SK-N-SH (cell line): ENCODE results near the gene ENOX1. TPM values are rescaled to one million over a fixed set of nuclear protein-coding genes. Genes with fewer than 3 reads are reported as not detected.

Experiments used
- CTCF ChIA-PET: fragments of 300-600, 350-600 bp; formaldehyde crosslinking; extraction: SDS; loops from one replicate; lab custom pipeline; 2021; lab: Yijun Ruan, JAX
- POLR2A ChIA-PET: fragments of 350-600 bp; sonication (Branson Sonifier 250); formaldehyde crosslinking; extraction: SDS; loops from one replicate; lab custom pipeline; 2020; ENCODE audit warnings: antibody characterized with exemption, inconsistent platforms; lab: Yijun Ruan, JAX
- DNase-seq: peaks from one replicate; pipeline ENCODE4 v3.0.0; 2012
- H2AFZ ChIP-seq: fragments of 200-600 bp; sonication (generic); 2 replicates; pipeline ENCODE4 v1.8.1; 2016; ENCODE audit warnings: antibody characterized with exemption, mild to moderate bottlenecking, low read depth
- H3F3A ChIP-seq: fragments of 200-600 bp; sonication (generic); replicated peaks from 2 replicates; pipeline ENCODE3; 2016; ENCODE audit warnings: antibody characterized with exemption, mild to moderate bottlenecking; ENCODE audit not compliant: insufficient read depth
- H3K27ac ChIP-seq, 2 experiments: fragments of 200-500 bp in 1 of 2; fragments of 200-600 bp in 1 of 2; sonication (Bioruptor generic) in 1 of 2; sonication (generic), shearing (Covaris generic) in 1 of 2; 2 replicates each; pipeline versions ENCODE4 v1.5.1 to v1.6.1; 2014 to 2016; ENCODE audit warnings: low read depth in 2 of 2, inconsistent platforms in 1 of 2, low read length in 1 of 2, mild to moderate bottlenecking in 1 of 2, mixed read lengths in 1 of 2
- H3K27me3 ChIP-seq: fragments of 200-600 bp; sonication (generic), shearing (Covaris generic); 2 replicates; pipeline ENCODE4 v1.6.1; 2016; ENCODE audit warnings: mixed run types; ENCODE audit not compliant: insufficient read depth
- H3K36me3 ChIP-seq, 2 experiments: fragments of 200-500 bp in 1 of 2; fragments of 200-600 bp in 1 of 2; sonication (Bioruptor generic) in 1 of 2; sonication (generic) in 1 of 2; replicated peaks in 1 of 2; 2 replicates each; pipeline versions ENCODE3 to v1.5.1; 2014 to 2016; ENCODE audit warnings: low read length in 1 of 2, mild to moderate bottlenecking in 1 of 2; ENCODE audit not compliant: insufficient read depth in 2 of 2, control insufficient read depth in 1 of 2
- H3K4me1 ChIP-seq, 2 experiments: fragments of 200-500 bp in 1 of 2; fragments of 200-600 bp in 1 of 2; sonication (Bioruptor generic) in 1 of 2; sonication (generic), shearing (Covaris generic) in 1 of 2; 2 replicates each; pipeline versions ENCODE4 v1.5.1 to v1.6.1; 2014 to 2016; ENCODE audit warnings: low read depth in 1 of 2, low read length in 1 of 2, mixed run types in 1 of 2; ENCODE audit not compliant: insufficient read depth in 2 of 2, control insufficient read depth in 1 of 2
- H3K4me2 ChIP-seq: fragments of 200-600 bp; sonication (generic), shearing (Covaris generic); 2 replicates; pipeline ENCODE4 v1.6.1; 2017; ENCODE audit warnings: mixed run types
- H3K4me3 ChIP-seq, 2 experiments: fragments of 200-500 bp in 1 of 2; fragments of 200-600 bp in 1 of 2; sonication (Bioruptor generic) in 1 of 2; sonication (generic), shearing (Covaris generic) in 1 of 2; 2 replicates each; pipeline versions ENCODE4 v1.5.1 to v1.8.1; 2014 to 2016; ENCODE audit warnings: low read depth in 2 of 2, inconsistent platforms in 1 of 2, low read length in 1 of 2, mild to moderate bottlenecking in 1 of 2, mixed read lengths in 1 of 2, moderate library complexity in 1 of 2
- H3K79me2 ChIP-seq: fragments of 200-600 bp; sonication (generic); 2 replicates; pipeline ENCODE4 v1.8.1; 2017; ENCODE audit warnings: mild to moderate bottlenecking; ENCODE audit not compliant: insufficient read depth
- H3K9ac ChIP-seq: fragments of 200-600 bp; sonication (generic); 2 replicates; pipeline ENCODE4 v1.6.1; 2017; ENCODE audit warnings: mixed run types
- H3K9me2 ChIP-seq: fragments of 200-600 bp; sonication (generic); 2 replicates; pipeline ENCODE4 v1.6.1; 2017; ENCODE audit warnings: mixed run types
- H3K9me3 ChIP-seq: fragments of 200-600 bp; sonication (generic); 2 replicates; pipeline ENCODE4 v1.6.1; 2017; ENCODE audit warnings: mixed run types, mild to moderate bottlenecking, moderate library complexity
- H4K20me1 ChIP-seq: fragments of 200-600 bp; sonication (generic); 2 replicates; pipeline ENCODE4 v1.6.1; 2017; ENCODE audit warnings: mild to moderate bottlenecking, mixed run types; ENCODE audit not compliant: insufficient read depth
- EP300 ChIP-seq, 2 experiments: IDR thresholded peaks; 2 replicates each; pipeline versions ENCODE4 v1.4.0 to v1.6.1; 2012; ENCODE audit warnings: borderline replicate concordance in 1 of 2, low read depth in 1 of 2, low read length in 1 of 2
- EZH2phosphoT487 ChIP-seq: fragments of 200-600 bp; sonication (generic); IDR thresholded peaks from 2 replicates; pipeline ENCODE4 v1.6.1; 2017; ENCODE audit warnings: low read depth, mixed run types, mild to moderate bottlenecking, antibody characterized with exemption, moderate library complexity, borderline replicate concordance
- FOXJ3 ChIP-seq: sonication (generic); formaldehyde crosslinking; IDR thresholded peaks from 2 replicates; pipeline ENCODE4 v1.5.1; 2020; ENCODE audit warnings: mild to moderate bottlenecking, missing genetic modification reagents
- GABPA ChIP-seq: IDR thresholded peaks from 2 replicates; pipeline ENCODE4 v1.4.0; 2012; ENCODE audit warnings: low read depth, mild to moderate bottlenecking
- GATA2 ChIP-seq: sonication (generic); formaldehyde crosslinking; IDR thresholded peaks from 2 replicates; pipeline ENCODE4 v1.5.0; 2020; ENCODE audit warnings: mild to moderate bottlenecking, missing genetic modification reagents
- IRF3 ChIP-seq: fragments of 150-350 bp; IDR thresholded peaks from 2 replicates; pipeline ENCODE4 v1.6.1; 2016; ENCODE audit warnings: mild to moderate bottlenecking, low read depth, low read length
- MEF2A ChIP-seq: IDR thresholded peaks from 2 replicates; pipeline ENCODE4 v1.4.0; 2012; ENCODE audit warnings: low read depth, borderline replicate concordance
- MXI1 ChIP-seq: IDR thresholded peaks from 2 replicates; pipeline ENCODE4 v1.6.1; 2012; ENCODE audit warnings: mild to moderate bottlenecking, low read depth, low read length, improper control_type of control experiment
- NRF1 ChIP-seq: IDR thresholded peaks from 2 replicates; pipeline ENCODE4 v1.6.1; 2012; ENCODE audit warnings: low read depth, mild to moderate bottlenecking, low read length
- POLR2AphosphoS5 ChIP-seq: IDR thresholded peaks from 2 replicates; pipeline ENCODE4 v1.6.1; 2012; ENCODE audit warnings: low read depth, low read length
- RCOR1 ChIP-seq: fragments of 150-350 bp; IDR thresholded peaks from 2 replicates; pipeline ENCODE4 v1.6.1; 2017; ENCODE audit warnings: antibody characterized with exemption, low read length
- SMC3 ChIP-seq: IDR thresholded peaks from 2 replicates; pipeline ENCODE4 v1.6.1; 2012; ENCODE audit warnings: low read depth, low read length, improper control_type of control experiment
- TCF12 ChIP-seq: IDR thresholded peaks from 2 replicates; pipeline ENCODE4 v1.4.0; 2012
- TEAD4 ChIP-seq: IDR thresholded peaks from 2 replicates; pipeline ENCODE4 v1.4.0; 2012; ENCODE audit warnings: mild to moderate bottlenecking, borderline replicate concordance; ENCODE audit not compliant: insufficient read depth
- USF2 ChIP-seq: fragments of 150-350 bp; IDR thresholded peaks from 2 replicates; pipeline ENCODE4 v1.6.1; 2017; ENCODE audit warnings: antibody characterized with exemption, low read length, low read depth, borderline replicate concordance
- YY1 ChIP-seq: IDR thresholded peaks from 2 replicates; pipeline ENCODE4 v1.4.0; 2012; ENCODE audit warnings: low read depth, mild to moderate bottlenecking
- ZBTB33 ChIP-seq: IDR thresholded peaks from 2 replicates; pipeline ENCODE4 v1.4.0; 2012; ENCODE audit warnings: low read depth, borderline replicate concordance
- WGBS: methylation state at CpG from one replicate; pipeline ENCODE4 v1.1.6; 2017; ENCODE audit warnings: low lambda C conversion rate; 5-methylcytosine and 5-hydroxymethylcytosine counted together
- polyA plus RNA-seq, 3 experiments: library from polyadenylated mRNA; depleted of rRNA; stranded (reverse); fragments of >200 nt; gene quantifications; 2 replicates each; pipeline ENCODE4 v1.2.3, GENCODE V29; 2012

Gene ENOX1
- polyA plus RNA-seq, 1 of the 3 experiments (the other 2 are of a cell fraction): 5.8 TPM

GRCh38 chr13:43446126-43446525 lies 340.6 kb downstream of the ENOX1 start (continued):
- no peak for TF ChIP-seq MXI1
- TF ChIP-seq MEF2A: no peak
- no peak for TF ChIP-seq TCF12
- no peak for TF ChIP-seq RCOR1
- no peak for TF ChIP-seq USF2
- no peak for TF ChIP-seq IRF3
- TF ChIP-seq SMC3: no peak
- no peak for TF ChIP-seq NRF1
- TF ChIP-seq GATA2 (CRISPR knock-in tag): no peak
- TF ChIP-seq POLR2AphosphoS5: no peak
- TF ChIP-seq, all 33 proteins: peak for 0

GRCh38 chr13:43445668-43446067 lies 341.1 kb downstream of the ENOX1 start:
- no peak overlapping the region for H3K9ac ChIP-seq
- H3K4me1 ChIP-seq: no peaks in the 10 kb centered on the region; a peak in 1 of 4 replicates
- no peaks in the 10 kb centered on the region for H3K27me3 ChIP-seq
- no peaks in the 10 kb centered on the region for H3K9me2 ChIP-seq
- H3K4me3 ChIP-seq: no peak overlapping the region
- DNase-seq: no peak
- ChIA-PET POLR2A (no interaction called here), CTCF (interaction anchor here (1.2 kb wide), 1 partner anchor 15 kb away, joined by 5 read pairs; no protein-coding TSS in a partner anchor)
- H3F3A ChIP-seq: no peaks in the 10 kb centered on the region
- no peaks in the 10 kb centered on the region for H3K9me3 ChIP-seq
- H2AFZ ChIP-seq: no peak overlapping the region
- no peaks in the 10 kb centered on the region for H3K79me2 ChIP-seq
- H3K36me3 ChIP-seq: no peaks in the 10 kb centered on the region
- no peak for TF ChIP-seq USF2
- TF ChIP-seq EZH2phosphoT487: no peak
- TF ChIP-seq FOXJ3 (CRISPR knock-in tag): no peak
- no peak for TF ChIP-seq EP300 (IDR thresholded peaks at IDR 0.05; ENCODE audit: borderline replicate concordance in 1 of 2, low read depth in 1 of 2, low read length in 1 of 2)
- TF ChIP-seq, all 33 proteins: peak for 0
- no peak overlapping the region for H3K4me2 ChIP-seq
- no peaks in the 10 kb centered on the region for H4K20me1 ChIP-seq
- 82% methylated on average over 2 of the region's 2 CpGs for WGBS
- H3K27ac ChIP-seq: no peak overlapping the region

GRCh38 chr13:43444081-43444480 lies 342.7 kb downstream of the ENOX1 start:
- Histone ChIP-seq H3K36me3 (no peaks in the 10 kb centered on the region), H3K4me3 (no peak overlapping the region), H3F3A (no peaks in the 10 kb centered on the region), H3K9ac (no peak overlapping the region), H3K4me2 (no peak overlapping the region), H3K9me2 (no peaks in the 10 kb centered on the region), H3K9me3 (no peaks in the 10 kb centered on the region), H3K79me2 (no peaks in the 10 kb centered on the region), H3K4me1 (no peaks in the 10 kb centered on the region; a peak in 1 of 4 replicates), H4K20me1 (no peaks in the 10 kb centered on the region), H3K27ac (no peak overlapping the region), H2AFZ (no peak overlapping the region), H3K27me3 (no peaks in the 10 kb centered on the region)
- DNase-seq: no peak
- ChIA-PET CTCF (interaction anchor here (1.6 kb wide), 1 partner anchor 38 kb away, joined by 3 read pairs; no protein-coding TSS in a partner anchor), POLR2A (no interaction called here)
- no peak for TF ChIP-seq USF2
- no peak for TF ChIP-seq YY1
- no peak for TF ChIP-seq ZBTB33
- TF ChIP-seq GATA2 (CRISPR knock-in tag): no peak
- TF ChIP-seq GABPA: no peak
- TF ChIP-seq TEAD4: no peak
- 67% methylated on average over 4 of the region's 4 CpGs for WGBS
